IPS-18c (cell line): ENCODE data around the gene ARL14EPL.
"Not testable (repeated sequence)": the region's sequence is repeated elsewhere in the genome, so short reads cannot be mapped to it uniquely, and the experiment has no call there.

Experiments used
- H3K4me3 ChIP-seq: 2 replicates; pipeline ENCODE4 v1.7.0; 2013; ENCODE audit warnings: low read depth, mild to moderate bottlenecking, low read length, moderate library complexity; ENCODE audit not compliant: insufficient read depth
- H3K9me3 ChIP-seq: one replicate; pipeline ENCODE4 v1.6.1; 2013; ENCODE audit warnings: mild to moderate bottlenecking, low read length, moderate library complexity; ENCODE audit not compliant: control insufficient read depth, insufficient read depth

ARL14EPL gene

GRCh38 chr5:116088062-116088461 lies 55.8 kb downstream of the ARL14EPL start:
- Histone ChIP-seq H3K9me3 (no peaks in the 10 kb centered on the region), H3K4me3 (no peak overlapping the region)

GRCh38 chr5:116090302-116090701 lies 58.0 kb downstream of the ARL14EPL start:
- H3K4me3 ChIP-seq, result no peak overlapping the region
- H3K9me3 ChIP-seq, result no peaks in the 10 kb centered on the region

- H3K4me3 ChIP-seq, result no peak overlapping the region
- H3K9me3 ChIP-seq, result no peaks in the 10 kb centered on the region
Measured at GRCh38 chr5:116091416-116091815, 59.1 kb downstream of the ARL14EPL start.

GRCh38 chr5:116097301-116097700 lies 65.0 kb downstream of the ARL14EPL start:
- no peaks in the 10 kb centered on the region for H3K9me3 ChIP-seq

GRCh38 chr5:116098998-116099397 lies 66.7 kb downstream of the ARL14EPL start:
- H3K9me3 ChIP-seq, result no peaks in the 10 kb centered on the region
- H3K4me3 ChIP-seq, result no peak overlapping the region

More at GRCh38 chr5:116097301-116097700, 65.0 kb downstream of the ARL14EPL start:
- H3K4me3 ChIP-seq, result no peak overlapping the region

- not testable (repeated sequence) for H3K9me3 ChIP-seq, H3K4me3 ChIP-seq
Measured at GRCh38 chr5:116104941-116105340, 72.7 kb downstream of the ARL14EPL start.
